ENCODE measurements around the gene GNG12.
A peak's percentile ranks its signal among the peaks of the same experiment; 100 is the strongest.

Gene GNG12

GRCh38 chr1:67688526-67689219 lies 144.6 kb downstream of the GNG12 start:
- H3K27me3 Mint-ChIP-seq (ENCODE audit: low read depth) = peaks cover 3% of the 10 kb centered on the region
- TF ChIP-seq CTCF (IDR thresholded peaks at IDR 0.05; ENCODE audit: unreplicated experiment in 3 of 3) = no peak

GRCh38 chr1:67687649-67688048 lies 145.6 kb downstream of the GNG12 start:
- Mint-ChIP-seq H3K27ac (peak overlapping the region; percentile 79 to 98 (median 85)), H3K4me1 (peaks cover 30% of the 10 kb centered on the region), H3K4me3 (peak overlapping the region; percentile 78 to 98 (median 93)), H3K36me3 (ENCODE audit: low read depth) (peaks cover 32% of the 10 kb centered on the region), H3K9me3 (no peaks in the 10 kb centered on the region), H3K27me3 (ENCODE audit: low read depth) (peaks cover 3% of the 10 kb centered on the region)
- no peak for TF ChIP-seq CTCF (IDR thresholded peaks at IDR 0.05; ENCODE audit: unreplicated experiment in 3 of 3)

More at GRCh38 chr1:67688526-67689219, 144.6 kb downstream of the GNG12 start:
- peaks cover 32% of the 10 kb centered on the region for H3K36me3 Mint-ChIP-seq (ENCODE audit: low read depth)
- peak overlapping the region in 2 of 3 experiments; percentile 38 to 80 for H3K27ac Mint-ChIP-seq
- H3K9me3 Mint-ChIP-seq = no peaks in the 10 kb centered on the region
- peaks cover 26% of the 10 kb centered on the region for H3K4me1 Mint-ChIP-seq
- H3K4me3 Mint-ChIP-seq = peak overlapping the region; percentile 53 to 63 (median 56)

- peak overlapping the region; percentile 93 to 98 (median 94) for H3K4me3 Mint-ChIP-seq
- H3K9me3 Mint-ChIP-seq = no peaks in the 10 kb centered on the region
- peak overlapping the region; percentile 98 for H3K27ac Mint-ChIP-seq
- no peak for TF ChIP-seq CTCF (IDR thresholded peaks at IDR 0.05; ENCODE audit: unreplicated experiment in 3 of 3)
- peaks cover 3% of the 10 kb centered on the region for H3K27me3 Mint-ChIP-seq (ENCODE audit: low read depth)
- H3K36me3 Mint-ChIP-seq (ENCODE audit: low read depth) = peaks cover 32% of the 10 kb centered on the region
- H3K4me1 Mint-ChIP-seq = peaks cover 30% of the 10 kb centered on the region
Measured at GRCh38 chr1:67687198-67687545, 146.1 kb downstream of the GNG12 start.

GRCh38 chr1:67686267-67687197 lies 146.7 kb downstream of the GNG12 start:
- Mint-ChIP-seq H3K36me3 (ENCODE audit: low read depth) (peaks cover 32% of the 10 kb centered on the region), H3K27me3 (ENCODE audit: low read depth) (peaks cover 3% of the 10 kb centered on the region), H3K4me3 (peak overlapping the region; percentile 93 to 98 (median 94)), H3K4me1 (peaks cover 30% of the 10 kb centered on the region), H3K27ac (peak overlapping the region; percentile 98), H3K9me3 (no peaks in the 10 kb centered on the region)
- no peak for TF ChIP-seq CTCF (IDR thresholded peaks at IDR 0.05; ENCODE audit: unreplicated experiment in 3 of 3)

- Mint-ChIP-seq H3K36me3 (ENCODE audit: low read depth) (peaks cover 32% of the 10 kb centered on the region), H3K4me1 (peaks cover 30% of the 10 kb centered on the region), H3K4me3 (peak overlapping the region; percentile 93 to 98 (median 94)), H3K27me3 (ENCODE audit: low read depth) (peaks cover 3% of the 10 kb centered on the region), H3K27ac (peak overlapping the region; percentile 70 to 98 (median 95)), H3K9me3 (no peaks in the 10 kb centered on the region)
- no peak for TF ChIP-seq CTCF (IDR thresholded peaks at IDR 0.05; ENCODE audit: unreplicated experiment in 3 of 3)
Measured at GRCh38 chr1:67685558-67686266, 147.6 kb downstream of the GNG12 start.

All from nephron (organoid).